T-helper 2 cell treated with Interferon-gamma antibody and Interleukin-4, amounts not matched to agents 100 ng/mL and 5 ng/mL, for 36 hours (primary cell): ENCODE data around the gene RECQL5. TPM values are rescaled to one million over a fixed set of nuclear protein-coding genes. Genes with fewer than 3 reads are reported as not detected.

ENCODE experiments used
- intact Hi-C: fragments of 100-400 bp; cut with micrococcal nuclease; formaldehyde crosslinking; loops from one replicate; pipeline ENCODE4 v1.15.1; 2023
- total RNA-seq: library from RNA; stranded (reverse); gene quantifications from 2 replicates; pipeline ENCODE4 v1.2.3, GENCODE V29; 2022

Gene RECQL5
- total RNA-seq, 1 donor from 2014 or later, result 42.2 TPM

- intact Hi-C loops, result no loop called here
Measured at GRCh38 chr17:75619506-75620431, 47.2 kb downstream of the RECQL5 start.

- intact Hi-C loops, result no loop called here
Measured at GRCh38 chr17:75617675-75618074, 49.3 kb downstream of the RECQL5 start.

- intact Hi-C loops, result no loop called here
Measured at GRCh38 chr17:75617218-75617617, 49.7 kb downstream of the RECQL5 start.

GRCh38 chr17:75616521-75617122 lies 50.3 kb downstream of the RECQL5 start:
- intact Hi-C loops, result no loop called here

GRCh38 chr17:75615301-75615700 lies 51.7 kb downstream of the RECQL5 start:
- intact Hi-C loops, result no loop called here

GRCh38 chr17:75614556-75615270 lies 52.2 kb downstream of the RECQL5 start:
- intact Hi-C loops, result no loop called here

- intact Hi-C loops, result no loop called here
Measured at GRCh38 chr17:75614006-75614405, 52.9 kb downstream of the RECQL5 start.

- intact Hi-C loops, result no loop called here
Measured at GRCh38 chr17:75612906-75613626, 53.9 kb downstream of the RECQL5 start.

GRCh38 chr17:75611851-75612429 lies 55.0 kb downstream of the RECQL5 start:
- intact Hi-C loops, result no loop called here

- intact Hi-C loops, result no loop called here
Measured at GRCh38 chr17:75610103-75610984, 56.6 kb downstream of the RECQL5 start.

GRCh38 chr17:75607086-75607485 lies 59.9 kb downstream of the RECQL5 start:
- intact Hi-C loops, result no loop called here

GRCh38 chr17:75605790-75606189 lies 61.2 kb downstream of the RECQL5 start:
- intact Hi-C loops, result no loop called here

- intact Hi-C loops, result no loop called here
Measured at GRCh38 chr17:75604034-75604695, 62.8 kb downstream of the RECQL5 start.

- intact Hi-C loops, result no loop called here
Measured at GRCh38 chr17:75603123-75603522, 63.8 kb downstream of the RECQL5 start.

- intact Hi-C loops, result no loop called here
Measured at GRCh38 chr17:75602644-75603043, 64.3 kb downstream of the RECQL5 start.

- intact Hi-C loops, result no loop called here
Measured at GRCh38 chr17:75601057-75601987, 65.6 kb downstream of the RECQL5 start.

GRCh38 chr17:75596320-75597087 lies 70.5 kb downstream of the RECQL5 start:
- intact Hi-C loops, result no loop called here

GRCh38 chr17:75595920-75596313 lies 71.0 kb downstream of the RECQL5 start:
- intact Hi-C loops, result no loop called here
